GM10266 (cell line): ENCODE measurements around the gene MSN.
A peak's percentile ranks its signal among the peaks of the same experiment; 100 is the strongest.

Experiments used
- DNase-seq: peaks from one replicate; pipeline ENCODE4 v3.0.0; 2012; ENCODE audit errors: extremely low spot score
- TF ChIP-seq, protein P1 (sequence below): IDR thresholded peaks from 2 replicates; pipeline ENCODE4 v1.5.1; 2012; ENCODE audit warnings: mild to moderate bottlenecking, low read depth; ENCODE audit not compliant: control insufficient read depth, insufficient read depth; ENCODE audit errors: missing control alignments

The MSN gene

DNA sequence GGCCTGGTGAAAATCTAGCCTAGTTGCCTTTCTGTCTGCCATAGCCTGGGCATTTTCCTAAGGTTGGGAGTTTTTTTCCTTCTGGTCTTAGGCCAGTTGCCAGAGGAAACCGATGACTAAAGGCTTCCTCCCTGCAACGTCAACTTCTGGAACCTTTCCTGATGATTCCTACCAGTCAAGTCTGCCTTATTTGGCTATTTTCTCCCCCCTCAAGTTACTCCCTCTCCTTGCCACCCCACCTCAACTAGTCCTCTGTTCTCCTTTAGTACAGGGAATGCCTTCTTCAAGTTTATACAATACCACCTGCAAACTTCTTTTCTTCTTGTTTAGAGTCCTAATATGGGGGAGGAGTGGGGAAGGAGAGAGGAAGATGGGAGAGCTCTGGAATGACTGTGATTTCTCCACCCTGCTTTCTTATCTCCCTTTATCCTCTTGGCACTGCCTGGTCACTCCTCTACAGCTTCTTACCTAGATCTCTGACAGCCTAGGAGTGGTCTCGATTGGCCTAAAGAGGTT, 10.6 kb downstream of the MSN start:
- no peak for DNase-seq
- TF ChIP-seq, protein P1, sequence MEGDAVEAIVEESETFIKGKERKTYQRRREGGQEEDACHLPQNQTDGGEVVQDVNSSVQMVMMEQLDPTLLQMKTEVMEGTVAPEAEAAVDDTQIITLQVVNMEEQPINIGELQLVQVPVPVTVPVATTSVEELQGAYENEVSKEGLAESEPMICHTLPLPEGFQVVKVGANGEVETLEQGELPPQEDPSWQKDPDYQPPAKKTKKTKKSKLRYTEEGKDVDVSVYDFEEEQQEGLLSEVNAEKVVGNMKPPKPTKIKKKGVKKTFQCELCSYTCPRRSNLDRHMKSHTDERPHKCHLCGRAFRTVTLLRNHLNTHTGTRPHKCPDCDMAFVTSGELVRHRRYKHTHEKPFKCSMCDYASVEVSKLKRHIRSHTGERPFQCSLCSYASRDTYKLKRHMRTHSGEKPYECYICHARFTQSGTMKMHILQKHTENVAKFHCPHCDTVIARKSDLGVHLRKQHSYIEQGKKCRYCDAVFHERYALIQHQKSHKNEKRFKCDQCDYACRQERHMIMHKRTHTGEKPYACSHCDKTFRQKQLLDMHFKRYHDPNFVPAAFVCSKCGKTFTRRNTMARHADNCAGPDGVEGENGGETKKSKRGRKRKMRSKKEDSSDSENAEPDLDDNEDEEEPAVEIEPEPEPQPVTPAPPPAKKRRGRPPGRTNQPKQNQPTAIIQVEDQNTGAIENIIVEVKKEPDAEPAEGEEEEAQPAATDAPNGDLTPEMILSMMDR = no peak

DNA sequence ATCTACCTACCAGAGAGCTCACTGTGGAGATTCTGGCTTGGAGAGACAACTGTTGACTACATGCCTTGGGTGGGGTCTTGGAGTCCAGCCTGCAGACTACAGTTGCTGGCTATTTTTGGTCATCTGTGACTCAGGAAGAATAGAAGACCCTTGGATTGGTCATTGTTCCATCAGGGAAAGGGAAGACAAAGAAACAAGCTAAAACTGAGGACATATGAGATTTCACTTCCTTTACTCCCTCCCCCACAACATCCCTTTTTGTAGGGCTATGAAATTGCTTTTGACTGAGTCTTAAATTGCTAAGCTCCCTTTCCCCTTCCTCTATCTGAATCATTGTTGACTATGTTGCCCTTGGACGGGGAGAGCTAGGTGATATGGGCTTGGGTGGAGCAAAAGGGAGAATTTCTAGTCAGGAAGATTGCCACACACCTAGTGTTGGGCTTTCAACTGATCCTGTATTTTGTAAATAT, 11.7 kb downstream of the MSN start:
- no peak for DNase-seq
- TF ChIP-seq, protein P1 = no peak

DNA sequence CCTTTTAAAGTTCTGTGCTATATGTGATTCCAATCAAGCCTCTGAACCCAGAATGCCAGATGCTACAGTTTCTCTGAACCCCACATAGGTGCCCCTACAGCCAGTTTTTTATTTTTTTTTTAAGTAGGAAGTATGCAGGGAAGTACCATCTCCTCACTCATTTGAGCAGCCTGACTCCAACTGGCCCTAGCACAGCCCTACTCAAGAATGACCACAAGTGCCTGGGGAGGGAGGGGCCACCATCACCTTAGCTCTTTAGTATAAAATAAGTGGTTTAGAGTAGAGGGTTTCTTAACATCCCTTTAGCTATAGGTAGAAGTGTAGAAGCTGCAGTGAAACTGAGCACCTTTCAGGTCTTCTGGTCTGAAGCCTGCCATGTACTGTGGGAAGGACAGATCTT, 14.4 kb downstream of the MSN start:
- no peak for DNase-seq
- TF ChIP-seq, protein P1 = no peak

DNA sequence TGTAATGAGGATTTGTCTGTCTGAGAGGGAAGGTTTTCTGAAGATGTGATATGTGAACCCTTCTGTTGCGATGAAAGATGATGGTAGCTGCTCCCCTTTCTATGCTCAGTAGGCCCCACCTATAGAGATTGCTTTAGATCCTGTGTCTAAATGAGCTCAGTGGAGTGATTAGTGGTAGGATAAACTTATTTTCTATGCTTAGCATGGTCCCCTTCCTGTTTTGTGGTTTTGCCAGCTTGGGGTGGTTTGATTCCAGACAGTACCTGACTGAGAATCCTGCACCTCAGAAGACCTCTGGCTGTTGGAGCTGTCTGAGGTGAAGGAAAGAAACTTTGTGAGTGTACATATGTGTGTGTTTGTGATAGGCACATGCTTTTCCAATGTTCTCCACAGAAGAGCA, 17.7 kb downstream of the MSN start:
- TF ChIP-seq, protein P1 = no peak
- DNase-seq = no peak

DNA sequence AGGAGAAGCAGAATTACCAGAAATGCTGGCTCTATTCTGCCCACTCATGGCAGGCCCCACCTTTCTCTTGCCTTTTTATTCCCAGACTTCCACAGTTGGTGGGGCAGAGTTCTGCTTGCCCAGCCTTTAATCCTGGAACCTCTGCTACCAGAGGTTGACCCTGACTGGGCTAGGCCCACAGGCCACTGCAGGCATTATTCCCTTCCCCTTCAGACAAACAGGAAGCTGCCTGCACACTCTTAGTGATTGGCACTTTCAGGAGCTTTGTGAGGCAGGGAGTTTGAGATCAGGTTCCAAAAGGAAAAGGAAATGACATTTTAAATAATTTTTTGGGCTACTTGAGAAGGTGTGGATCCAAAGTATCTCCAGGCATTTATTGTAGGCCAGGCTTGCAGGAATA, 18.8 kb downstream of the MSN start:
- TF ChIP-seq, protein P1 = no peak
- DNase-seq = no peak

DNA sequence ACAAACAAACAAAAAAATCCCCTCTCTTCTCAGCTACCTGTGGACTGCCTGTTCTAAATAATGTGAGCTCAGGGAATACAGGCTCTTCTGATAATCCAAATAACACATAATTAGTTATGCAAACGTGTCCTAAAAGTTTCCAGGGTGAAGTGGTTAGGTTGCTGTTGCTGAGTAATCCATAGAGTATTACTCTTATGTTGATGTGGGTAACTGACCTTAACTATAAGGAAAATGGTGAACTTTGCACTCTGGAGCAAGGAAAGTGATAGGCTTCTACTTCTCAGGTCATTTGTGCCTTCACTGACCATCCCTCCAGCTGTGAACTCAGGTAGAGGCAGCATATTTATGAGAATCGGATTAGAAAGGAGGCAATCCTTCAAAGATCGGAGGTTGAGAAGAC, 19.9 kb downstream of the MSN start:
- TF ChIP-seq, protein P1 = no peak
- DNase-seq = no peak

DNA sequence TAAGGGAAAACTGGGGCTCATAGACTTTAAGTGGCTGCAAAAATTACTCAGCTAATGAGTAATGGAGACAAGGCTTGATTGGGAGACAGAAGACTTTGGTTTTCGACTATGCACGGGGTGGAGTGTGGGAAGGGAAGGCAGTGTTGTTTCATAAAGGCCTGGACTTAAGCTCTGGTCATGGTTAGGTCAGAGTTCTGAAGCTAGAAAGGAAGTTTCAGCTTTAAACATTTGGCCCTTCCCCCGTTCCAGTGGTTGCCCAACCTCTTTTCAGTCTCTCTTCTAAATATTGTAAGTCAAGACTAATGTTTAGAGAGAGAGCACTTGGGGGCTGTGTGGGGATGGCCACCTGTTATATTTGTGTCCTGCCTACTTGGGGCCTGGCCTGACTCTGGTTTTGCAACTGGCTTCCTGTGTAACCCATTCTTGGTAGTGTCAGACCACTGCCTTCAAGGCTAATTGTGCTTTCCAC, 21.0 kb downstream of the MSN start:
- peak; percentile 47 for DNase-seq
- TF ChIP-seq, protein P1 = no peak
